Neural cell (in vitro differentiated cells): ENCODE data around the gene GART. TPM values are rescaled to one million over a fixed set of nuclear protein-coding genes. Genes with fewer than 3 reads are reported as not detected.

Experiments used
- H2AFZ ChIP-seq: fragments of 200-600, 300-800 bp; sonication (generic), shearing (Covaris generic); 2 replicates; pipeline ENCODE4 v1.6.0; 2014; ENCODE audit warnings: low read depth, mild to moderate bottlenecking, antibody characterized with exemption, low read length, moderate library complexity
- H3F3A ChIP-seq: fragments of 200-600 bp; shearing (Covaris generic); 2 replicates; pipeline ENCODE4 v1.6.1; 2016; ENCODE audit warnings: mild to moderate bottlenecking, moderate library complexity, mixed read lengths, antibody characterized with exemption, low read length; ENCODE audit not compliant: insufficient read depth, poor library complexity, severe bottlenecking
- H3K27ac ChIP-seq: fragments of 200-600, 300-800 bp; sonication (generic), shearing (Covaris generic); 2 replicates; pipeline ENCODE4 v1.5.1; 2014; ENCODE audit warnings: mild to moderate bottlenecking, low read length, moderate library complexity
- H3K27me3 ChIP-seq: fragments of 300-800, 200-600 bp; sonication (generic), shearing (Covaris generic); 2 replicates; pipeline ENCODE4 v1.6.0; 2014; ENCODE audit warnings: mild to moderate bottlenecking, low read depth, low read length, moderate library complexity; ENCODE audit not compliant: insufficient read depth
- H3K36me3 ChIP-seq: fragments of 300-800, 200-600 bp; sonication (generic), shearing (Covaris generic); 2 replicates; pipeline ENCODE4 v1.5.1; 2014; ENCODE audit warnings: mild to moderate bottlenecking, antibody characterized with exemption, low read length, moderate library complexity; ENCODE audit not compliant: insufficient read depth
- H3K4me2 ChIP-seq: fragments of 300-800, 200-600 bp; sonication (generic), shearing (Covaris generic); 2 replicates; pipeline ENCODE4 v1.6.0; 2014; ENCODE audit warnings: mild to moderate bottlenecking, low read length
- H3K4me3 ChIP-seq: fragments of 300-800, 200-600 bp; sonication (generic), shearing (Covaris generic); 2 replicates; pipeline ENCODE4 v1.5.1; 2014; ENCODE audit warnings: mild to moderate bottlenecking, low read length, moderate library complexity
- H3K79me2 ChIP-seq: fragments of 200-600 bp; shearing (Covaris generic); replicated peaks from 2 replicates; pipeline ENCODE4 v1.6.0; 2014; ENCODE audit warnings: mild to moderate bottlenecking, low read length, moderate library complexity; ENCODE audit not compliant: insufficient read depth
- H3K9ac ChIP-seq: fragments of 300-800, 200-600 bp; sonication (generic), shearing (Covaris generic); 2 replicates; pipeline ENCODE4 v1.6.1; 2016; ENCODE audit warnings: mild to moderate bottlenecking, low read length, mixed read lengths
- H3K9me2 ChIP-seq: fragments of 200-600 bp; shearing (Covaris generic); 2 replicates; pipeline ENCODE4 v1.6.1; 2016; ENCODE audit warnings: mild to moderate bottlenecking, low read length, mixed read lengths; ENCODE audit not compliant: insufficient read depth
- H3K9me3 ChIP-seq: fragments of 200-600, 300-800 bp; sonication (generic), shearing (Covaris generic); 2 replicates; pipeline ENCODE4 v1.6.1; 2016; ENCODE audit warnings: mild to moderate bottlenecking, mixed run types, low read length, moderate library complexity, mixed read lengths
- H4K20me1 ChIP-seq: fragments of 200-600 bp; shearing (Covaris generic); 2 replicates; pipeline ENCODE4 v1.6.1; 2016; ENCODE audit warnings: mild to moderate bottlenecking, mixed run types; ENCODE audit not compliant: insufficient read depth
- CTCF ChIP-seq: fragments of 450-650 bp; IDR thresholded peaks from 2 replicates; pipeline ENCODE4 v1.5.1; 2014; ENCODE audit warnings: antibody characterized with exemption, mild to moderate bottlenecking, moderate library complexity; ENCODE audit not compliant: poor library complexity, severe bottlenecking
- EP300 ChIP-seq: fragments of 450-650 bp; conservative IDR thresholded peaks from 2 replicates; pipeline ENCODE4 v1.6.1; 2014; ENCODE audit warnings: antibody characterized with exemption, mild to moderate bottlenecking, moderate library complexity; ENCODE audit not compliant: poor library complexity, severe bottlenecking
- EZH2 ChIP-seq: fragments of 200-600, 300-800 bp; shearing (Covaris generic), sonication (generic); IDR thresholded peaks from 2 replicates; pipeline ENCODE4 v1.6.1; 2014; ENCODE audit warnings: antibody characterized with exemption, low read length, borderline replicate concordance, mild to moderate bottlenecking; ENCODE audit not compliant: insufficient read depth, poor library complexity, severe bottlenecking
- MXI1 ChIP-seq: fragments of 450-650 bp; conservative IDR thresholded peaks from 2 replicates; pipeline ENCODE4 v1.6.1; 2014; ENCODE audit warnings: antibody characterized with exemption, mild to moderate bottlenecking; ENCODE audit not compliant: poor library complexity, severe bottlenecking
- POLR2AphosphoS5 ChIP-seq: IDR thresholded peaks from 2 replicates; pipeline ENCODE4 v1.6.1; 2012
- RAD21 ChIP-seq: fragments of 450-650 bp; conservative IDR thresholded peaks from 2 replicates; pipeline ENCODE4 v1.6.1; 2014; ENCODE audit warnings: antibody characterized with exemption, mild to moderate bottlenecking, moderate library complexity
- REST ChIP-seq: IDR thresholded peaks from 2 replicates; pipeline ENCODE4 v1.6.1; 2012; ENCODE audit warnings: borderline replicate concordance
- SMC3 ChIP-seq: fragments of 450-650 bp; conservative IDR thresholded peaks from 2 replicates; pipeline ENCODE4 v1.6.1; 2014; ENCODE audit warnings: antibody characterized with exemption, mild to moderate bottlenecking, moderate library complexity; ENCODE audit not compliant: poor library complexity
- TAF1 ChIP-seq: IDR thresholded peaks from 2 replicates; pipeline ENCODE4 v1.6.1; 2012; ENCODE audit warnings: low read depth
- polyA plus RNA-seq: library from polyadenylated mRNA; depleted of rRNA; stranded (reverse); fragments of >200 nt; gene quantifications from 2 replicates; pipeline ENCODE4 v1.2.3, GENCODE V29; 2014

The GART gene
- polyA plus RNA-seq, 1 donor from 2014 or later = 87.5 TPM

GRCh38 chr21:33569991-33570390 lies 28.1 kb upstream of the GART start:
- Histone ChIP-seq H3K36me3 (peaks cover 3% of the 10 kb centered on the region), H3K27me3 (no peaks in the 10 kb centered on the region)

GRCh38 chr21:33568448-33568847 lies 26.5 kb upstream of the GART start:
- Histone ChIP-seq H3K9me2 (no peaks in the 10 kb centered on the region), H3K4me2 (no peak overlapping the region), H3K9ac (no peak overlapping the region), H3K4me3 (no peak overlapping the region), H3K36me3 (peaks cover 3% of the 10 kb centered on the region), H3F3A (no peaks in the 10 kb centered on the region), H3K9me3 (no peaks in the 10 kb centered on the region), H2AFZ (no peak overlapping the region), H4K20me1 (no peaks in the 10 kb centered on the region), H3K27me3 (no peaks in the 10 kb centered on the region), H3K79me2 (peaks cover 11% of the 10 kb centered on the region), H3K27ac (no peak overlapping the region)
- no peak for TF ChIP-seq POLR2AphosphoS5
- no peak for TF ChIP-seq SMC3
- no peak for TF ChIP-seq REST
- no peak for TF ChIP-seq EZH2
- no peak for TF ChIP-seq TAF1
- TF ChIP-seq EP300 = no peak
- TF ChIP-seq RAD21 = no peak
- no peak for TF ChIP-seq MXI1

More at GRCh38 chr21:33569991-33570390, 28.1 kb upstream of the GART start:
- no peak overlapping the region for H3K9ac ChIP-seq
- no peak overlapping the region for H3K4me2 ChIP-seq
- H3K79me2 ChIP-seq = peaks cover 4% of the 10 kb centered on the region
- no peak overlapping the region for H3K27ac ChIP-seq
- no peaks in the 10 kb centered on the region for H4K20me1 ChIP-seq
- no peaks in the 10 kb centered on the region for H3F3A ChIP-seq
- H3K9me2 ChIP-seq = no peaks in the 10 kb centered on the region
- no peak for TF ChIP-seq EP300
- TF ChIP-seq REST = no peak
- no peak for TF ChIP-seq MXI1
- no peak for TF ChIP-seq SMC3
- no peak for TF ChIP-seq POLR2AphosphoS5
- TF ChIP-seq EZH2 = no peak
- TF ChIP-seq RAD21 = no peak
- no peak for TF ChIP-seq TAF1
- TF ChIP-seq CTCF = no peak
- H3K4me3 ChIP-seq = no peak overlapping the region
- H2AFZ ChIP-seq = no peak overlapping the region
- no peaks in the 10 kb centered on the region for H3K9me3 ChIP-seq
